Activated CD4-positive, alpha-beta memory T cell treated with anti-CD3 and anti-CD28 coated beads for 36 hours (primary cell): ENCODE measurements around the gene RAB3GAP2. TPM values are rescaled to one million over a fixed set of nuclear protein-coding genes. Genes with fewer than 3 reads are reported as not detected.

Source experiments
- microRNA-seq: library from miRNA; unstranded; fragments of <30 nt; microRNA quantifications from one replicate; pipeline ENCODE4 v1.2.0, GENCODE V29; 2022; ENCODE audit warnings: borderline number of aligned reads, borderline microRNAs expressed, borderline replicate concordance
- total RNA-seq, 2 experiments: library from RNA; stranded (reverse); gene quantifications; one replicate each; pipeline ENCODE4 v1.2.3, GENCODE V29; 2021

The RAB3GAP2 gene
- total RNA-seq, 2 experiments from 2014 or later, result 46.1 to 46.5 TPM

Small RNA genes within 50 kb of the gene (microRNA-seq; reads per million reads assigned to microRNA genes)
- gene MIR194-1 (not detected), gene MIR215 (not detected), gene MIR664A (125 reads per million, percentile 67 among the genes with 10 or more reads in this experiment)

Other genes starting within 250 kb of the RAB3GAP2 start
- gene EPRS1, start 225.9 kb downstream of the RAB3GAP2 start, total RNA-seq, result 100 to 1,000 TPM; 191 to 198 TPM
- 10 to 100 TPM; 20.5 to 25.8 TPM for gene BPNT1, start 182.7 kb downstream of the RAB3GAP2 start, total RNA-seq
- 10 to 100 TPM; 77.6 to 79.2 TPM for gene IARS2, start 178.3 kb downstream of the RAB3GAP2 start, total RNA-seq